HepG2 (cell line): ENCODE data around the gene USF1.

ENCODE experiments used
- DNMT1 ChIP-seq: sonication (generic); formaldehyde crosslinking; IDR thresholded peaks from 2 replicates; pipeline ENCODE4 v1.5.1; 2020; ENCODE audit warnings: mild to moderate bottlenecking, missing genetic modification reagents
- EZH2 ChIP-seq: conservative IDR thresholded peaks from 2 replicates; pipeline ENCODE4 v1.6.1; 2012; ENCODE audit warnings: mild to moderate bottlenecking, low read depth, low read length, moderate library complexity
- KDM5A ChIP-seq: fragments of 200-600 bp; sonication (generic); IDR thresholded peaks from 2 replicates; pipeline ENCODE4 v1.7.0; 2018; ENCODE audit warnings: antibody characterized with exemption, mild to moderate bottlenecking, low read length, borderline replicate concordance
- MYNN ChIP-seq: sonication (generic); formaldehyde crosslinking; IDR thresholded peaks from 2 replicates; pipeline ENCODE4 v1.4.0; 2020; ENCODE audit warnings: mild to moderate bottlenecking, low read depth, missing genetic modification reagents
- NFE2 ChIP-seq: sonication (generic); formaldehyde crosslinking; IDR thresholded peaks from 2 replicates; pipeline ENCODE4 v1.4.0; 2020; ENCODE audit warnings: missing genetic modification reagents
- SMC3 ChIP-seq: IDR thresholded peaks from 2 replicates; pipeline ENCODE4 v1.6.1; 2011; ENCODE audit warnings: low read length, improper control_type of control experiment
- ZNF235 ChIP-seq: sonication (generic); formaldehyde crosslinking; IDR thresholded peaks from 2 replicates; pipeline ENCODE4 v1.8.1; 2023; ENCODE audit warnings: mild to moderate bottlenecking, missing genetic modification reagents, borderline replicate concordance
- ZNF513 ChIP-seq: sonication (generic); formaldehyde crosslinking; conservative IDR thresholded peaks from 2 replicates; pipeline ENCODE4 v1.5.0; 2020; ENCODE audit warnings: missing genetic modification reagents
- ZNF619 ChIP-seq: sonication (generic); formaldehyde crosslinking; IDR thresholded peaks from 2 replicates; pipeline ENCODE4 v1.4.0; 2020; ENCODE audit warnings: mild to moderate bottlenecking, missing genetic modification reagents
- TF ChIP-seq, protein P1 (sequence below): sonication (generic); formaldehyde crosslinking; IDR thresholded peaks from 2 replicates; pipeline ENCODE4 v1.5.0; 2020; ENCODE audit warnings: mild to moderate bottlenecking, missing genetic modification reagents, moderate library complexity

GRCh38 chr1:161070761-161071160 is 25.0 kb upstream of the USF1 start:
- TF ChIP-seq EZH2 (no peak), ZNF513 (CRISPR knock-in tag) (no peak), KDM5A (no peak), SMC3 (no peak), ZNF235 (no peak), MYNN (CRISPR knock-in tag) (no peak), DNMT1 (CRISPR knock-in tag) (no peak), ZNF619 (CRISPR knock-in tag) (no peak), NFE2 (CRISPR knock-in tag) (no peak)
- TF ChIP-seq, protein P1, sequence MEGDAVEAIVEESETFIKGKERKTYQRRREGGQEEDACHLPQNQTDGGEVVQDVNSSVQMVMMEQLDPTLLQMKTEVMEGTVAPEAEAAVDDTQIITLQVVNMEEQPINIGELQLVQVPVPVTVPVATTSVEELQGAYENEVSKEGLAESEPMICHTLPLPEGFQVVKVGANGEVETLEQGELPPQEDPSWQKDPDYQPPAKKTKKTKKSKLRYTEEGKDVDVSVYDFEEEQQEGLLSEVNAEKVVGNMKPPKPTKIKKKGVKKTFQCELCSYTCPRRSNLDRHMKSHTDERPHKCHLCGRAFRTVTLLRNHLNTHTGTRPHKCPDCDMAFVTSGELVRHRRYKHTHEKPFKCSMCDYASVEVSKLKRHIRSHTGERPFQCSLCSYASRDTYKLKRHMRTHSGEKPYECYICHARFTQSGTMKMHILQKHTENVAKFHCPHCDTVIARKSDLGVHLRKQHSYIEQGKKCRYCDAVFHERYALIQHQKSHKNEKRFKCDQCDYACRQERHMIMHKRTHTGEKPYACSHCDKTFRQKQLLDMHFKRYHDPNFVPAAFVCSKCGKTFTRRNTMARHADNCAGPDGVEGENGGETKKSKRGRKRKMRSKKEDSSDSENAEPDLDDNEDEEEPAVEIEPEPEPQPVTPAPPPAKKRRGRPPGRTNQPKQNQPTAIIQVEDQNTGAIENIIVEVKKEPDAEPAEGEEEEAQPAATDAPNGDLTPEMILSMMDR: no peak
